SK-N-DZ (cell line): ENCODE measurements around the gene FAM193A.
"Not testable (repeated sequence)": the region's sequence is repeated elsewhere in the genome, so short reads cannot be mapped to it uniquely, and the experiment has no call there.

Experiments
- DNase-seq: peaks from one replicate; pipeline ENCODE4 v3.0.0-alpha.2; 2015; ENCODE audit warnings: low spot score

Gene FAM193A

DNA sequence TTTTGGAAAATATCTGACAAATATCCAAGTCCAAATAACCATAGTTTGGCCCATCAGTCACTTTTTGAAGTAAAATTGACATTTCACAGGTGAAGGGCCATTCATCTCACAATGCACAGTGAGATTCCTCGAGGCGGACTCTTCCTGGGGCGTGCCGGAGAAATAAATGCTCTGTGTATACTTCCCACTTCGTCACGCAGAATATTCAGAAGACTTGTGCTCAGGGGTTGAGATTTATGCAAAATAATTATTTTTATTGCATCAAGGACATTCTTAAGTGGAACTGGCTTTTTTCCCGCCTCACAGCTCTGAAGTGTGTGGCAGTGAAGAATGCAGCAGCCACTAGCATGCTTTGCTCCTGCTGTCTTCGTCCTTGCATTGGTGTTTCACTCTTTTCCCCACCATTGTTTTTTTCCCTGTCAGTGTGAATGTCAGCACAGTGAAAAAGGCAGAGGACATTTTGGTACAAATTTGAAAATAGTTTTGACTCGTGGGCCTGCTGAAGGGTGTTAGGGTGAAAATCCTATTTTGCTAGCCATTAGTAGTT lies 70.6 kb downstream of the FAM193A start:
- no peak for DNase-seq

DNA sequence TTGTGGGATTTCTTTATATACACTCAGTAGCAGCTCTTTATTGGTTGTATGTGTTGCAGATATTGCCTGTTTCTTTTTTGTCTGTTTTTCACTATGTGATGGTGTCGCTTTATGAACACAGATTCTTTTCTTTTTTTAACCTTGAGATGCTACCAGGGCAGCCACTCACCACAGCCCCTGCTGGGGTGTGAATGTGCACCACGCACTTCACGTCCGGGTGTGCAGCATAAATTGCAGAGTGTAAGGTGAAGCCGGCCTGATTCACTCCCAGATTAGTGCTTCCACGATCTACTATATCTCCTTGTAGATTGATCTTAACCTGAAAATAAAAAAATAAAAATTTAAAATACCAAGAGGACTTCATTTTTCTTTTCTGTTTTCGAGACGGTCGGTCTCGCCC lies 71.4 kb downstream of the FAM193A start:
- no peak for DNase-seq

DNA sequence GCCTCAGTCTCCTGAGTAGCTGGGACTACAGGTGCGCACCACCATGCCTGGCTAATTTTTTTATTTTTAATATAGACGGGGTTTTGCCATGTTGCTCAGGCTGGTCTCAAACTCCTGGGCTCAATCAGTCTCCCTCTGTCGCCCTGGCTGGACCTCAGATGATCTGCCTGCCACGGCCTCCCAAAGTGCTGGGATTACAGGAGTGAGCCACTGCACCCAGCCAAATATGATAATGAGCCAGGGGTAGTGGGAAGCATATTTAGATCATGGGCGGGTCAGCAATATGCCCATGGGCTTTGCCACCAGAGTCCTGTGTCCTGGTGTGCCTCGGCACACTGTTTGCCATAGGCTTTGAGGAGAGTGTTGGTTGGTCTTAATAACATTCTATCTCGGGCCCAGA lies 71.8 kb downstream of the FAM193A start:
- no peak for DNase-seq

DNA sequence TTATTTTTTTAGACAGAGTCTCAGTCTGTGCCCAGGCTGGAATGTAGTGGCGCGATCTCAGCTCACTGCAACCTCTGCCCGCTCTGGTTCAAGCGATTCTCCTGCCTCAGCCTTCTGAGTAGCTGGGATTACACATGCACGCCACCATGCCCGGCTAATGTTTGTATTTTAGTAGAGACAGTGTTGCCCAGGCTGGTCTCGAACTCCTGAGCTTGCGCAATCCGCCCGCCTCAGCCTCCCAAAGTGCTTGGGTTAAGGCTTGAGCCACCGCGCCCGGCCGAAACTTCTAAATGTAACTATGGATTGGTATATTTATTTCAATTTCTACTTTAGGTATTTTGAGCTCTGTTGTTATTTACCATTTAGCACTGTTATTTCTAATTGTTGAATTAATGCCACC lies 79.4 kb downstream of the FAM193A start:
- no peak for DNase-seq

DNA sequence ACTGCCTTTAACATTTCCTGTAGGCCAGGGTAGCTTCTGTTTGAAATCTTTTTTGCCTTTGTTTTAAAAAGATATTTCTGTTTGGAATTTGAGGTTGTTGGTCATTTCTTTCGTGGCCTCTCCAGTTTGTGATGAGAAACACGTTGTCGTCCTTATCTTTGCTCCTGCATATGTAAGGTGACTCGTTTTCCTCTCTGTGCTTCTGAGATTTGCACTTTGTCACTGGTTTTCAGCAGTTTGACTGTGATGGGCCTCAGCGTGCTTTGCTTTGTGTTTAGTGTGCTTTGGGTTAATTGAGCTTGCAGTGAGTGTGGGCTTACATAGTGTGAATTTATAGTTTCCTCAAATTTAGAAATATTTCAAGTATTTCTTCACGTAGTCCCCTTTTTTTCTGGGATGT lies 81.5 kb downstream of the FAM193A start:
- DNase-seq: no peak

DNA sequence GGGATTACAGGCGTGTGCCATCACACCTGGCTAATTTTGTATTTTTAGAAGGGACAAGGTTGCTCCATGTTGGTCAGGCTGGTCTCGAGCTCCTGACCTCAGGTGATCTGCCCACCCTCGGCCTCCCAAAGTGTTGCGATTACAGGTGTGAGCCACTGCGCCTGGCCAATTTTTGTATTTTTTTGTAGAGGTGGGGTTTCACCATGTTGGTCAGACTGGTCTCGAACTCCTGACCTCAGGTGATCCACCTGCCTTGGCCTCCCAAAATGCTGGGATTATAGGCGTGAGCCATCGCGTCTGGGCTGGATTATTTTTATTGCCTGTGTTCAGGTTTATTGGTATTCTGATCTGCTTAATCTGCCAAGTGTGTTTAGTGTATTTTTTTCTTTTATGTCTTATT lies 82.3 kb downstream of the FAM193A start:
- not testable (repeated sequence) for DNase-seq

DNA sequence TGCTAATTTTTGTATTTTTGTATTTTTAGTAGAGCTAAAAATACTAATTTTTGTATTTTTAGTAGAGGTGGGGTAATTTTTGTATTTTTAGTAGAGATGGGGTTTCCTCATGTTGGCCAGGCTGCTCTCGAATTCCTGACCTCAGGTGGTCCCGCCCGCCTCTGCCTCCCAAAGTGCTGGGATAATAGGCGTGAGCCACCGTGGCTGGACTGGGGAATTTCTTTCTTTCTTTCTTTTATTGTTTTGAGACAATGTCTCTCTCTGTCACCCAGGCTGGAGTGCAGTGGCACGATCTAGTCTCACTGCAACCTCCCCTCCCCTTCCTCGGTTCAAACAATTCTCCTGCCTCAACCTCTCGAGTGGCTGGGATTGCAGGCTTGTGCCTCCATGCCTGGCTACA lies 83.0 kb downstream of the FAM193A start:
- no peak for DNase-seq

DNA sequence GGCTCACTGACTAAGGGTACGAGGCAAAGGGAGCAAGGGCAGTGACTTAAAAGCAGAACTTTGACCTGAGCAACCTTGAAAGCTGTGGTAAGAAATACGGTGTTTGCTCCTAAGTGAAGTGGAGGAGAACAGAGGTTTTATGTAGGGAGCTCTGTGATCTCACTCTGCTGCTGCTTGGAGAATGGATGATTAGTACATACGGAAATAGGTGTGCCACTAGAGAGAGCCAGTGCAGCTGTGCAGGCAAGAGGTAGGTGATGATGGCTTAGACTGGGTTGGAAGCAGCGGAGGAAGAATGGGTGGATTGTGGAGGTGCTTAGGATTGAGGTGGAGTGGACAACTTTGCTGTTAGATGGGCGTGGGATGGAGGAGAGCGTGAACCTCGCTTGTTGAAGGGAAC lies 85.0 kb downstream of the FAM193A start:
- DNase-seq: no peak

DNA sequence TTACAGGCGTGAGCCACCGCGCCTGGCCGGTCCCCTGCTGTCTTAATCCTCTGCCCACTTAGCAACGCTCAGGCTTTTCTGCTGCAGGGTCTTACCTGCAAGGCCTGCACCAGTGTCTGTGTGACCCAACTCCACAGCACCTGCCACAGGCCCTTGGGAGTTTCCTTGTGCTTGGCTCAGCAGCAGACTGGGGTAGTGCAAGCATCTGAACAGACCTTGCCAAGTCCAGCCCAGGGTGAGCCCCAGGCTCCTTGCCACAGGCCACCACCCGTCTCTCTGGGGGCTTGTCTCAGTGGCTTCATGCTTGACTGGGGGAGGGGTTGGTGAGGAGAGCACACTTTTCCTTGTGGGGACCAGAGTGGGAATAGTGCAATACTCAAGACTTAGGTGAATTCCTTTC lies 87.0 kb downstream of the FAM193A start:
- no peak for DNase-seq

DNA sequence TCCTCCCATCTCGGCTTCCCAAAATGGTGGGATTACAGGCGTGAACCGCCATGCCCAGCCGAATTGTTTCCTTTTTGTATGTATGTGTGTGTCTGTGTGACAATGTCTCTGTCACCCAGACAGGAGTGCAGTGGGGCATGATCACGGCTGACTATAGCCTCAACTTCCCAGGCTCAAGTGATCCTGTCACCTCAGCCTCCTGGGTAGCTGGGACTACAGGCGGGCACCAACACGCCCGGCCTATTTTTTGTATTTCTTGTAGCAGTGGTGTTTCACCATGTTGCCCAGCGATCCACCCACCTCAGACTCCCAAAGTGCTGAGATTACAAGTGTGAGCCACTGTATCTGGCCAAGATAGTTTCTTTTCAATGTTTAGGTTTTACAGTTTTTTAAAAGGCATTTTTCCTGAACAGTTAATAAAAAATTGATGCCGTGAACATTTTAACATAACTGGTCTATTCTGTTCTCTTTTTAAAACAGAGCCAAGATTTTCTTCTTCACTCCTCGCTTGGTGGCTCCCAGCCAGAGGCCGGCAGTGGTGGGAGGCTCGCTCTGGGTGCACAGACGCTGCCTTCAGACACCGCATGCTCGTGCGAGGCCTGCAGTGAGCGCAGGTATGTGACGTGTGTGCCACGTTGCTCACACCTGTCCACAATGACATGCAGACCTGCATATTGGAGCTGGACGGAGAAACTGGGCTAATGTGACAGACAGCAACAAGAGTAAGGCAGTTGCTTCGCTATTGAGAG lies 88.5 kb downstream of the FAM193A start:
- DNase-seq: no peak

DNA sequence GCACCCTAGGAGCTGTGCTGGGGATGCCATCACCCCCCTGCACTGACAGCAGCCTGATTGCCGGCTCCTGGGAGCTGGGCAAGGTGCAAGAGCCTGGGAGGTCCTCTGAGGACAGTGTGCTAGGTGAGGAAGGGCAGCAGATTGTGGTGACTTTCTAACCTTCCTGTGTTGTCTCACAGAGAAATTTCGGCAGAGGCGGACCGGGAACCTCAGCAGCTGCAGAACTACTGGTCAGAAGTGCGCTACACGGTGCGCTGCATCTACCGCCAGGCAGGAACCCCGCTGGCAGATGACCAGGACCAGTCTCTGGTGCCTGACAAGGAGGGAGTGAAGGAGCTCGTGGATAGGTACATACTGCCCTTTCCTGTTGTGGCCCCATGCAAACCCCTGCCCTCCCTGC lies 89.8 kb downstream of the FAM193A start:
- no peak for DNase-seq

DNA sequence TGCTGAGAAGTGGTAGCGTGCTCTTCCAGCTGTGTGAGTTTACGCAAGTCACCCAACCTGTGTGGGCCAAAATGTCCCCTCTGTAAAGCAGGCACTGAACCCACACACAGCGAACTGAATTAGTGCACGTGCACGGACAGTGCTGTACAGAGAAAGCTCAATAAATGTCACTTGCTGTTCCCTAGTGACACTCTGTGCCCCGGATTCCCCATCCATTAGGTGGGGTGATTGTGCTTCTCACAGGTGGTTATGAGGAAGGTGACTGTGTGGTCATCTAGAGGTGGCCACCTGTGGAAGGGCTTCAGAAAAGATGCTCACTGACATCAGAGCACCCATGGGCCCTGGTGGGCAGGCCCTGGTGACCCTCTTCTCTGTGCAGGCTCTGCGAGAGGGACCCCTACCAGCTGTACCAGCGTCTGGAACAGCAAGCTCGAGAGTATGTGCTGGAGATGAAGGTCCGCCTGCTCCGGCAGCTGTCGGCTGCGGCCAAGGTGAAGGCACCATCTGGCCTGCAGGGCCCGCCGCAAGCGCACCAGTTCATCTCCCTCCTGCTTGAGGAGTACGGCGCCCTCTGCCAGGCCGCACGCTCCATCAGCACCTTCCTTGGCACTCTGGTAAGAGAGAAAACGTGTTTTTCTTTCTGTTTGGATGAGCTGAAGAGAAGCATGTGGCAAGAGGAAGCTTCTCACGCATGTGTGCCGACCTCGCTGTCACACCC lies 94.3 kb downstream of the FAM193A start:
- DNase-seq: no peak

DNA sequence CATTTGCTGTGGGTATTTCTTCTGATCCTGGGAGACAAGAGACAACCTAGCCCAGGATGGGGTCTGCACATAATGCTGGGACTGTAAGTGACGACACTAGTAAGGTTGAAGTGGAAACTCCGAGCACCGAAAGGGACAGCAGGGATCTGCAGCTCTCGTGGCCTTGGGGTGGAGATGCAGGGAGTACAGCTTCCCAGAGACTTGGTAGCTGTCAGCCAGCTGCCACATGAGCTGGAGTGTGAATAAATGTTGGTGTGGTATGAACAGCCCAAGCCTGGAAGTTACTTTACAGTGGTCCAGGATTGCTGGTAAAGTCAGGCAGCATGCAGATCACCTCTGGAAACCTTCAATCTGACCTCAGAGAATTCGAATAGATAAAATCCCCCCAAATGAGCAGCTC lies 97.6 kb downstream of the FAM193A start:
- no peak for DNase-seq

DNA sequence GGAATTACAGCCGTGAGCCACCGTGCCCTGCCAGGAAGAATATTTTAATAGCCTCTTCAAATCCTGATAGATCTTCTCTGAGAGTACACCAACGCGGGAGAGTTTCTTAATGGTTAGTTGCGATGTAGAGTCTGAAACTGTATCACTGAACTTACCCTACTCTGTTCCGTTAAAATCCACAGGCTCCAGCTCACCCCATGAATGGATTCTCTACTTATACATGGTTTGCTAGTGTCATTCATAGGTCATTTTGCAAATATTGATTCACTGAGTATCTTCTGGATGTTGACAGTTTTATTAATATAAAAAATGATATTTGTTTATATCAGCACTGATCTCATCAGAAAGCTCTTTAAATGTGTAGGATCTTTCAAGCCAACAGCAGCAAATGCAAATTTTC lies 99.9 kb downstream of the FAM193A start:
- no peak for DNase-seq

DNA sequence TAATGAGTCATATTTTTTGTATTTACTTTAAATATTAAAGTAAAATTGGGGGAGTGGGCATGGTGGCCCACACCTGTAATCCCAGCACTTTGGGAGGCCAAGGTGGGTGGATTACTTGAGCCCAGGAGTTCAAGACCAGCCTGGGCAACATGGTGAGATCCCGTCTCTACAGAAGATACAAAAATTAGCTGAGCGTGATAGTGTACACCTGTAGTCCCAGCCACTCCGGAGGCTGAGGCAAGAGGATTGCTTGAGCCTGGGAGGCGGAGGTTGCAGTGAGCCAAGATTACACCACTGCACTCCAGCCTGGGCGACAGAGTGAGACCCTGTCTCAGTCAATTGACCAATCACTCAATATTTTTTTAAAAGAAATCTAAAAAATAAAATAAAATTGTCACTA lies 100.5 kb downstream of the FAM193A start:
- DNase-seq: not testable (repeated sequence)

DNA sequence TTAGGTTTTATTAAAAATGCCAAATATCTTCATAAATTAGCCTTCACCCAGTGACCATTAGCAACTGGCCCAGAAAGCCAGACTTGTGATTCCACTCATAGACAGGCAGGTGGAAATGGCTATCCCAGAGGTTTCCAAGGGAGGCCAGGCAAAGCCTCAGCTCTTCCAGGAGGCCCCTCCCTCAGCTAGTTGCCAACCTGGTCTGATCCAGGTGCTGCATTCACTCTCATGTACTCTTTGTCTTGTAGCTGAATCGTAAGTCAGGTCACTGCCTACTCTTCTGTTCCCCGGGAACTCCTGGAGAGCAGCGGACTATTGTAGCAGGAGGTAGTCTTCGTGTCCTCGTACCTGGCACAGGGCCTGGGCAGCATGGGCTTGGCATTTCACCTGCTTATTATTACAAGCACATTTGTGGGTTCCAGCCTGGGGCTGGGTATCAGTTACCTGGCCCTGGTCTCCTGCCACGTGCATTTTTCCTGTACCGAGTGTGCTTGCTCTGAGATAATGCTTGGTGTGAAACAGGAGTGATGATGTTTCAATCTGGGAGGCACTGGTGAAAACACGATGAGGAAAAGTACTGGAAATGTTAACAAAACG lies 101.6 kb downstream of the FAM193A start:
- no peak for DNase-seq

DNA sequence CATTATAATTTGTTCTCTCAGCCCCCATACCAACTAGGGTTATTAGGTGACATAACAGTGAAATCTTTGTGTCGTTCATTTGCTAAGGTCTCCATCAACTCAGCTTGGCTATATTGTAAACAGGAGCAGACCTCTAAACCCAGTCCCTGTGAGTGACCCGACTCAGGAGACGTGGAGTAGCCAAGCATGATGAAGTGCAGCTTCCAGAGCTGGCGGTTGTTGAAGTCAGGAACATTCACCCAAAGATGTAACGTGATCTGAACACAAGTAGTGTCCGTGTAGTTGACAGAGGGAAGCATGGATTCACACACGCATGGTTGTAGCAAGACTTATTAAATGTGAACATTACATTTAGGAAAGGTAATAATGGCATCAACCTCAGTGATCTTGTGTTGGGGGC lies 102.3 kb downstream of the FAM193A start:
- no peak for DNase-seq

DNA sequence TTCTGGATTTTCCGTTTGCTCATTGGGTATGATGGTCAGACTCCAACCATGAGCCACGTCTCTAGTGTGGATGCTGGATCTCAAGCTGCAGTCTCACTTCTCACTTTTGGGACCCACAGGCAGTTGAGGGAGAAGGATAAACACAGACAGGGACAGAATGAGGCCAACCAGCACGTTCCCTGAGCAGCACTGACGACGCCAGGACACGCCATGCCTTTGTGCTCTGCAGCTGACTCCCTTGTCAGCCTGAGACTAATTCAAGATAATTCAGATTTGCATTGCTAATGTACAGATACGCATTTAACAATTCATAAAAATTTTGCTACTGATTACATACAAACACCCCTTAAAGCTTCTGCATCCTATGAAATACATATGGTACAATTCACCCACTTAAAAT lies 106.5 kb downstream of the FAM193A start:
- DNase-seq: no peak

DNA sequence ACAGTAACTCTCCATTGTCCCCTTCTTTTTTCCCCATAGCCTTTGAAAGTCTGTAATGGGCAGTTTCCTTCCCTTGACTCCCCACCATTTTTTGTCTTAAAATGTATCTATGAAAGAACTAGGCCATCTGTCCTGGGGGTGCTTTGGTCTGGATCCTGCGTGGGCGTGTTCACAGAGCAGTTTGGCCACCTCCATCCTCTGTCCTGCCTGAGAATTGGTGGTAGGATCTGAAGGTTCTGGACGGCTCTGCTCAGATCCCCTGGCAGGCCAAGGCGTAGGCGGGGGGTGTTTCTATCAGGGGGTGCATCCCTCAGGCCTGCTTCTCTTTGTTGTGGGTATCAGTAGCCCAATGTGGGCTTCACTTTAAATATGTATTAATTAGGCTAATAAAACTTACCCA lies 107.1 kb downstream of the FAM193A start:
- DNase-seq: no peak

DNA sequence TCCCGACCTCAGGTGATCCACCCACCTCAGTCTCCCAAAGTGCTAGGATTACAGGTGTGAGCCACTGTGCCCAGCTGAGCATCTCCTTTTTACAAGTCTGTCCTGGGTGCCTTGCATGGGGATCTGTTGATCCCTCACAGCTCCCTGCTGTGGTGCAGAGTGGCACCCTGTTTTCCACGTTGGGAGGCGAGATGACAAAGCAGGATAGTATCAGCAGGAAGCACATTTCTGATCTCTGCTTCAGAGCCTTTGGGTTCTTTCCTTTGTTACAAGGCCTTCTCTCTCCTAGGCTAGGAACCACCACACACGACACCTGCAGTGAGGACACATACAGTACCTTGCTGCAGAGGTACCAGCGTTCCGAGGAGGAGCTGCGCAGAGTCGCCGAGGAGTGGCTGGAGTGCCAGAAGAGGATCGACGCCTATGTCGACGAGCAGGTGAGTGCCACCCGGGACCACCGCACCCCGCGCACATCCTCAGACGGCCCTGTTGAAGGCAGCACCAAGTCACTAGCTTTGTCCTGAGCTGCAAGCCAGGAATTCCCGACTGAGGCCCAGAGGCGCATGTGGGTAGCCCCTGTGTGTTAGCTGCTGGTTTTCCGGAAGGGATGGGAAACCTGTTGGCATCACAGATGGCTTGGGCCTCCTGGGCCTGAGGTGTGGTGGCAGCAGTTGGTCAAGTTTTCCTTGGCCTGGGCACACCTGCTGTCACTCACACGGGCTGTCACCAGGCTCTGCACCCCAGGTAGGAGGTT lies 110.1 kb downstream of the FAM193A start:
- no peak for DNase-seq

DNA sequence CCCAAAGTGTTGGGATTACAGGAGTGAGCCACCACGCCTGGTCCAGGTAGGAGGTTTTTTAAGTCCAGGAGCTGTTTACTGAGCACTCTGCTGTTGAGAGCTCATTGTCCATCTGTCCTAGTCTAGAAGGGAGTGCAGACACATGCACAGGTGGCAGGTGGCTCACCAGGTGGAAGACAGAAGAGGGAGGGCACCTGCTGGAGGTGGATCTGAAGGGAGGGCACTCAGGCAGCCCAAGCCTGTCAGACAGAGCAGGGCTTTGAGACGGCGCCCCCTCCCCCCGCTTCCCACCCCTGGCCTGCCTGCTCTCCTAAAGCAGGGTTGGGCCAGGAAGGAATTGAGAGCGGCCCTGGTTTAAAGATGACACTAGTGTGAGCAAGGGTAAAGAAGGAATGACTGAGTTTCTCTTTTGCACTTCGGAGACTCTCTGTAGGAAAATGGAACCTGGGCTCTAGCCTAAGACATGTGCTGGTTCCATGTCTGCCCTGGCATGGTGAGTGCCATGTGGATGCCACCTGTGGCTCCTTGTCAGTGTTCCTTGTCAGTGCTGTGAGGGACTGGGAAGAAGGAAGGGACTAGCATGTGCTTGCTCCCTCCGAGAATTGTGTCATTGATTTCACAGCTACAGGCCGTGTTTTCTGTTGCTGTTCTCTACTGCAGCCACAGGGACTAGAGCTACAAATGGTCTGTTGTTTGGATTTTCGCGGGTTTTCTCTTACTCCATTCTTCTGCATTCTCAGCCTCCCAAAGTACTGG lies 111.1 kb downstream of the FAM193A start:
- DNase-seq: no peak
